Endothelial cell of umbilical vein (primary cell): ENCODE measurements around the gene EPB41L3.

Experiments
- POLR2A ChIP-seq: IDR thresholded peaks from 2 replicates; pipeline ENCODE4 v1.6.1; 2012; ENCODE audit warnings: low read depth, mild to moderate bottlenecking, control low read depth, low read length
- TF ChIP-seq, protein P1 (sequence below), 2 donors: IDR thresholded peaks; 1 replicate in 1 of 2; 2 replicates in 1 of 2; pipeline ENCODE4 v1.5.1; 2011; ENCODE audit warnings: low read length in 2 of 2, mild to moderate bottlenecking in 2 of 2, moderate library complexity in 2 of 2, control low read depth in 1 of 2, inconsistent platforms in 1 of 2, low read depth in 1 of 2; ENCODE audit not compliant: insufficient read depth in 1 of 2; ENCODE audit errors: extremely low read depth in 1 of 2

GRCh38 chr18:5543036-5543680 lies 639 bp downstream of the EPB41L3 start:
- TF ChIP-seq, protein P1, sequence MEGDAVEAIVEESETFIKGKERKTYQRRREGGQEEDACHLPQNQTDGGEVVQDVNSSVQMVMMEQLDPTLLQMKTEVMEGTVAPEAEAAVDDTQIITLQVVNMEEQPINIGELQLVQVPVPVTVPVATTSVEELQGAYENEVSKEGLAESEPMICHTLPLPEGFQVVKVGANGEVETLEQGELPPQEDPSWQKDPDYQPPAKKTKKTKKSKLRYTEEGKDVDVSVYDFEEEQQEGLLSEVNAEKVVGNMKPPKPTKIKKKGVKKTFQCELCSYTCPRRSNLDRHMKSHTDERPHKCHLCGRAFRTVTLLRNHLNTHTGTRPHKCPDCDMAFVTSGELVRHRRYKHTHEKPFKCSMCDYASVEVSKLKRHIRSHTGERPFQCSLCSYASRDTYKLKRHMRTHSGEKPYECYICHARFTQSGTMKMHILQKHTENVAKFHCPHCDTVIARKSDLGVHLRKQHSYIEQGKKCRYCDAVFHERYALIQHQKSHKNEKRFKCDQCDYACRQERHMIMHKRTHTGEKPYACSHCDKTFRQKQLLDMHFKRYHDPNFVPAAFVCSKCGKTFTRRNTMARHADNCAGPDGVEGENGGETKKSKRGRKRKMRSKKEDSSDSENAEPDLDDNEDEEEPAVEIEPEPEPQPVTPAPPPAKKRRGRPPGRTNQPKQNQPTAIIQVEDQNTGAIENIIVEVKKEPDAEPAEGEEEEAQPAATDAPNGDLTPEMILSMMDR (IDR thresholded peaks at IDR 0.05; ENCODE audit: extremely low read depth in 1 of 2, insufficient read depth in 1 of 2, low read depth in 1 of 2, low read length in 2 of 2): no peak
- no peak for TF ChIP-seq POLR2A
